Keratinocyte (primary cell): ENCODE data around the gene KRT34.

ENCODE experiments used
- EZH2 ChIP-seq: IDR thresholded peaks from one replicate; pipeline ENCODE4 v1.6.1; 2012; ENCODE audit warnings: inconsistent platforms, mild to moderate bottlenecking, low read length, moderate library complexity
- TF ChIP-seq, protein P1 (sequence below), 3 experiments: IDR thresholded peaks in 1 of 3; conservative IDR thresholded peaks in 1 of 3; optimal IDR thresholded peaks in 1 of 3; 2 replicates in 2 of 3; 3 replicates in 1 of 3; pipeline versions ENCODE3 to v1.5.1; 2011; ENCODE audit warnings: low read length in 3 of 3, mild to moderate bottlenecking in 3 of 3, moderate library complexity in 2 of 3, control low read depth in 1 of 3, inconsistent platforms in 1 of 3; ENCODE audit not compliant: insufficient read depth in 2 of 3; ENCODE audit errors: extremely low read depth in 1 of 3

DNA sequence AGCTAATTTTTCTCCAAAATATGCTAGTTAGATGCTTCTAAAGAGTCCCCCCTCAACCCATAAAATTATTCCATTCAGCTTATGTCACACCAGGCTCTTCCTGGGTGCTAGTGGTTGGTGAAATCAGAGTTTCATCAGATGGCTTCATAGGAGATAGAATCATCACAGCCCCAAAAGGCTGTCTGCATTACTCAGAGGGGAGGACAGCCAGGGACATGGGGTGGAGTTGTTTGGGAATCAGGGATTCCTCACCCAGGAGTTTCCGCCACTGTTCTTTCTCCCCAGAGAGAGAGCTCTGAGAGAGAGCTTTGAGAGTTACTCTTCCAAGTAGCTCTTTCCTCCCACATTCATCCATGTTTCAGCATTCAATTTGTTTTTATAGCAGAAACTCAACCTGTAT is 288 bp upstream of the KRT34 start:
- no peak for TF ChIP-seq EZH2
- TF ChIP-seq, protein P1, sequence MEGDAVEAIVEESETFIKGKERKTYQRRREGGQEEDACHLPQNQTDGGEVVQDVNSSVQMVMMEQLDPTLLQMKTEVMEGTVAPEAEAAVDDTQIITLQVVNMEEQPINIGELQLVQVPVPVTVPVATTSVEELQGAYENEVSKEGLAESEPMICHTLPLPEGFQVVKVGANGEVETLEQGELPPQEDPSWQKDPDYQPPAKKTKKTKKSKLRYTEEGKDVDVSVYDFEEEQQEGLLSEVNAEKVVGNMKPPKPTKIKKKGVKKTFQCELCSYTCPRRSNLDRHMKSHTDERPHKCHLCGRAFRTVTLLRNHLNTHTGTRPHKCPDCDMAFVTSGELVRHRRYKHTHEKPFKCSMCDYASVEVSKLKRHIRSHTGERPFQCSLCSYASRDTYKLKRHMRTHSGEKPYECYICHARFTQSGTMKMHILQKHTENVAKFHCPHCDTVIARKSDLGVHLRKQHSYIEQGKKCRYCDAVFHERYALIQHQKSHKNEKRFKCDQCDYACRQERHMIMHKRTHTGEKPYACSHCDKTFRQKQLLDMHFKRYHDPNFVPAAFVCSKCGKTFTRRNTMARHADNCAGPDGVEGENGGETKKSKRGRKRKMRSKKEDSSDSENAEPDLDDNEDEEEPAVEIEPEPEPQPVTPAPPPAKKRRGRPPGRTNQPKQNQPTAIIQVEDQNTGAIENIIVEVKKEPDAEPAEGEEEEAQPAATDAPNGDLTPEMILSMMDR (optimal IDR thresholded peaks at IDR 0.05 in 1 of 3, IDR thresholded peaks at IDR 0.05 in 1 of 3, conservative IDR thresholded peaks at IDR 0.05 in 1 of 3; ENCODE audit: extremely low read depth in 1 of 3, insufficient read depth in 2 of 3, low read length in 3 of 3): no peak
